ENCODE measurements around the gene RGS6.

- TF ChIP-seq CTCF (IDR thresholded peaks at IDR 0.05; ENCODE audit: insufficient read depth, low read depth, low read length) (no peak), EZH2 (IDR thresholded peaks at IDR 0.05; ENCODE audit: insufficient read depth, low read length) (no peak)
These were observed 650.4 kb downstream of the RGS6 start for GRCh38 chr14:72582582-72582981.

Data from astrocyte (in vitro differentiated cells and primary cell).